Mucosa of stomach (tissue), 1 donor: Measurements from ENCODE around the gene SELL.
"Not testable (repeated sequence)": the region's sequence is repeated elsewhere in the genome, so short reads cannot be mapped to it uniquely, and the experiment has no call there.

Experiments
- H3K27me3 ChIP-seq: one replicate; pipeline ENCODE4 v1.7.0; 2013; ENCODE audit warnings: mild to moderate bottlenecking, low read length; ENCODE audit not compliant: control insufficient read depth, insufficient read depth
- H3K36me3 ChIP-seq: one replicate; pipeline ENCODE4 v1.7.0; 2013; ENCODE audit warnings: low read length; ENCODE audit not compliant: control insufficient read depth, insufficient read depth
- H3K4me1 ChIP-seq: one replicate; pipeline ENCODE4 v1.7.0; 2013; ENCODE audit warnings: mild to moderate bottlenecking, low read length; ENCODE audit not compliant: control insufficient read depth, insufficient read depth
- H3K4me3 ChIP-seq: one replicate; pipeline ENCODE4 v1.7.0; 2013; ENCODE audit warnings: low read length
- H3K9ac ChIP-seq: one replicate; pipeline ENCODE4 v1.7.0; 2013; ENCODE audit warnings: mild to moderate bottlenecking, low read length, moderate library complexity
- H3K9me3 ChIP-seq: one replicate; pipeline ENCODE4 v1.7.0; 2013; ENCODE audit warnings: mild to moderate bottlenecking, low read length, moderate library complexity; ENCODE audit not compliant: control insufficient read depth
- donor health status: Pancreatic carcinoma.

Gene SELL

DNA sequence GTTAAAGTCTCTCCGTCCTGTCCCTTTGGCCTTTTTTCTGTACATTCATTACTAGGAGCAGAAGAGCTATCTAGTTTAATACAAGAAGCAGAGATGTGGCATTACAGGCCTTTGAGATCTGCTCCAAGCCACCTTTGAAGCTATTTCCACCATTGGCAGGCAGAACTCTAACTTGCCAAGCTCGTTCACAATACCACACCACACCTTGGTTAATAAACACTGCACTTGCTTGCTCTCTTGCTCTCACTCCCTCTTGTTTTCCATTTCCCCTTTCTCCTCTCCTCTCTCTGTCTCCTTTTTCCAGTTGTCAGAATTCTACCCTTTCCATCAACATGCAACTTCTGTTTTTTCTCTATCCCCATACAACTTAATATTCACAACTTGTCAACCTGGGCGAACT, 15.4 kb upstream of the SELL start:
- no peak overlapping the region for H3K4me3 ChIP-seq
- no peaks in the 10 kb centered on the region for H3K9me3 ChIP-seq
- H3K9ac ChIP-seq: no peak overlapping the region
- no peaks in the 10 kb centered on the region for H3K36me3 ChIP-seq
- H3K27me3 ChIP-seq: no peaks in the 10 kb centered on the region
- H3K4me1 ChIP-seq: peaks cover 13% of the 10 kb centered on the region

DNA sequence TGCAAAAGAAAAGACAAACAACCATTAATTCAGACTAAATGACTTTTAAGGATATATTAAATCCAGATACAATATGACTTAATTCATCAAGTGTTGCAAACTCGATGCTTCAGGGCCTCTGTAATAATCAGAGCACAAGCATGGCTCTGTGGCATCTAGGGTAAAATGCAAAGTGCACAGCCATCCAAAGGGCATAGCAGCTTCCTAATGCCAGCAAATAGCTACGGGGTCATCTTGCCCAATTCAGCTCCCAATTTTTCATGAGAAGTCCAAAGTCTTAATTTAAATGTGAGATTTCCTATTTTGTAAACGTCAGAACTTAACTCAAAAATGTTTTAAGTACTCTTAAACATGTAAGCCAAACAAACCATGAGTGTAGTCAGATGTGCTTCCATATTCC, 14.5 kb upstream of the SELL start:
- H3K4me1 ChIP-seq: peaks cover 13% of the 10 kb centered on the region
- no peak overlapping the region for H3K4me3 ChIP-seq
- H3K9me3 ChIP-seq: no peaks in the 10 kb centered on the region
- H3K36me3 ChIP-seq: no peaks in the 10 kb centered on the region
- H3K27me3 ChIP-seq: no peaks in the 10 kb centered on the region
- no peak overlapping the region for H3K9ac ChIP-seq

DNA sequence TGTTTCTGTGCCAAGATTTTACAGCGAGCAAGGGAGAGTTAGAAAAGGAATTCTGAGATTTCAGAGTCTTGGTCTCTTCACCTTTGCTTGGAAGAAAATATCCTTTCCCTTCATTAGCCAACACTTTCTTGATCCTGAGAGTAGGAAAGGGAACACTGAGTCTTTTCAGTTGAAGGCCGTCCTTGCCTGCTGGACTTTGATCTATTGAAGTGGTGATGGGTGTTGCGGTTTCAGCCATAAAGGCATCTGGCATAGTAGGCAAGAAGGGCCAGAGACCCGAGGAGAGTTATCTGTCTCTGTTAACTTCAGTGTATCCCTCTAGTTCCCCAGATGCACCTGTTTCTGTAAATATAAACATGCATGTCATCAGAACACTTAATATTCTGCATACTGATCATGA, 12.7 kb upstream of the SELL start:
- H3K4me1 ChIP-seq: peaks cover 13% of the 10 kb centered on the region
- no peaks in the 10 kb centered on the region for H3K9me3 ChIP-seq
- no peaks in the 10 kb centered on the region for H3K36me3 ChIP-seq
- no peaks in the 10 kb centered on the region for H3K27me3 ChIP-seq
- no peak overlapping the region for H3K4me3 ChIP-seq
- H3K9ac ChIP-seq: no peak overlapping the region

DNA sequence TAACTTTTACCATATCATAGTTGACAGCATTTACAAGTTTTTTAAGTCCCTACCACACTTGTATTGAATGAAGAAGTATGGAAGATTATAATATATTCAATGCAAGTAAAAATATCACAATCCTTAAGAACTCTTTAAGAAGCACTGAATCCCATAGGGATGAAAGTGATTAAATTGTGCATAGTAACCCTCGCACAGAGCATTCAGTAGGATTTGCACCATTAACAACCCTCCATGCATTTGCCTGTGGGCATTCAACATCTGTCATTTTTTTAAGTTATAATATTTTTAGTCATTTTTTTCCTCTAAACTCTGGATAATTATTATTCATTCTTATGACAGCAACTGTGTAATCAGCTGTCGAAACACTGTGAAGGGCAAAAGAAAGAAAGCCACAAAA, 12.3 kb upstream of the SELL start:
- no peaks in the 10 kb centered on the region for H3K36me3 ChIP-seq
- no peak overlapping the region for H3K4me3 ChIP-seq
- H3K9ac ChIP-seq: no peak overlapping the region
- no peaks in the 10 kb centered on the region for H3K9me3 ChIP-seq
- peaks cover 13% of the 10 kb centered on the region for H3K4me1 ChIP-seq
- H3K27me3 ChIP-seq: no peaks in the 10 kb centered on the region

DNA sequence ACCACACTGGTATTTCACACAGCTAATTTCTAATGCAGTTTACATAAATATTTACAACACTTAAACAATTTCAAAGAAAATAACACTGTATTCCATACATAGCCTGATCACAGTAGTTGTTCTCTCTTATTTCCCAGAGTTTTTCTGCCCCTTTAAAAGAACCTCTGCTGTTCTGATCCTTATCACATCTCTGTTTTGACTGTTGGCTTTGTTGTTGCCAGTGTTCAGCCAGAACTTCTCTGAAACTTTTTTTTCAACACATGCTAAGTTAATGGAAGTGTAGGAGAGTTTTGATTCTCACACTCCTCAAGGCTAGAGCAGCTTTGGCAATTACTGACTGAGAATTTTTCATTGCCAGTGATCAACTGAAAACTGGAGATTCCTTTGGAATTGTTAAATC, 11.4 kb upstream of the SELL start:
- Histone ChIP-seq H3K9ac (no peak overlapping the region), H3K9me3 (no peaks in the 10 kb centered on the region), H3K27me3 (no peaks in the 10 kb centered on the region), H3K4me1 (peaks cover 13% of the 10 kb centered on the region), H3K4me3 (no peak overlapping the region), H3K36me3 (no peaks in the 10 kb centered on the region)

DNA sequence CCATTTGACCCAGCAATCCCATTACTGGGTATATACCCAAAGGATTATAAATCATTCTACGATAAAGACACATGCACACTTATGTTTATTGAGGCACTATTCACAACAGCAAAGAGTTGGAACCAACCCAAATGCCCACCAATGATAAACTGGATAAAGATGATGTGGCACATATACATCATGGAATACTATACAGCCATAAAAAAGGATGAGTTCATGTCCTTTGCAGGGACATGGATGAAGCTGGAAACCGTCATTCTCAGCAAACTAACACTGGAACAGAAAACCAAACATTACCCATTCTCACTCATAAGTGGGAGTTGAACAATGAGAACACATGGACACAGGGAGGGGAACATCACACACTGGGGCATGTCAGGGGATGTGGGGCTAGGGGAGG, 3.7 kb upstream of the SELL start:
- not testable (repeated sequence) for H3K36me3 ChIP-seq, H3K27me3 ChIP-seq, H3K9me3 ChIP-seq, H3K4me1 ChIP-seq, H3K9ac ChIP-seq, H3K4me3 ChIP-seq

DNA sequence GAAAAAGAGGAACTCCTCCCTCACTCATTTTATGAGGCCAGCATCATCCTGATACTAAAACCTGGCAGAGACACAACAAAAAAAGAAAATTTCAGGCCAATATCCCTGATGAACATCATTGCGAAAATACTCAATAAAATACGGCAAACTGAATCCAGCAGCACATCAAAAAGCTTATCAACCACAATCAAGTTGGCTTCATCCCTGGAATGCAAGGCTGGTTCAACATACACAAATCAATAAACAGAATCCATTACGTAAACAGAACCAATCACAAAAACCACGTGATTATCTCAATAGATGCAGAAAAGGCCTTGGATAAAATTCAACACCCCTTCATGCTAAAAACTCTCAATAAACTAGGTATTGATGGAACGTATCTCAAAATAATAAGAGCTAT, 1.7 kb upstream of the SELL start:
- not testable (repeated sequence) for H3K4me3 ChIP-seq, H3K4me1 ChIP-seq, H3K9ac ChIP-seq, H3K36me3 ChIP-seq, H3K27me3 ChIP-seq, H3K9me3 ChIP-seq

DNA sequence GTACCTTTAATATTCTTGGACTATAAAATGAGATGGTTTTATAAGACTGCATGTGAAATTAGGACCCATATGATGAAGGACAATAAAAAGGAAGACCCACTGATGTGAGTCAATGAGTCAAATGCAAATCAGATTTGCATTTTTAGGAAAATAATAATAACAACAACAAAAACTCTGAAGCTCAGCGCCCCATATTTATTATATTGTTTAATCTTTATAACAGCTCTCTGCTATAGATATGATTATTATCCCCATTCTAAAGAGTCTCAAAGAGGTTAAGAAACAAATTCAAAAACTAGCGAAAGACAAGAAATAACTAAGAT, 850 bp upstream of the SELL start:
- Histone ChIP-seq H3K9ac (no peak overlapping the region), H3K27me3 (no peaks in the 10 kb centered on the region), H3K36me3 (no peaks in the 10 kb centered on the region), H3K4me3 (no peak overlapping the region), H3K4me1 (peaks cover 7% of the 10 kb centered on the region), H3K9me3 (no peaks in the 10 kb centered on the region)

DNA sequence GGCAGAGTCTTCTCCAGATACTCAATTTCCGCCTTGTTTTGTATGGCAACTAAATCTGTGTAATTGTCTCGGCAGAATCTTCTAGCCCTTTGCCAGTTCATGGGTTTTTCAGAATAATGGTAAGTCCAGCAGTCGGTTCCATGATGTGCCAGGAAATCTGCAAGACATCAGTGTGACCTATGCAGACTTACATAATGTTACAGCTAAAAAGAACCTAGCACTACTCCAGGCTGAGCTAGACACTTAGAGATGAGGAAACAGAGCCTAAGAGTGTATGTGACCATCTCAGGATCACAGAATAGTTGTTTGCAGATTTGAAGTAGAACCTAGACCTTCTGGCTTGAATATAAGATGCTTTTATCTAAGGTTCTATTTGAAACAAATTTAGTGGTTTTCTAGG, 2.8 kb downstream of the SELL start:
- H3K27me3 ChIP-seq: no peaks in the 10 kb centered on the region
- H3K4me1 ChIP-seq: peaks cover 7% of the 10 kb centered on the region
- H3K4me3 ChIP-seq: no peak overlapping the region
- H3K36me3 ChIP-seq: no peaks in the 10 kb centered on the region
- H3K9me3 ChIP-seq: no peaks in the 10 kb centered on the region
- no peak overlapping the region for H3K9ac ChIP-seq

DNA sequence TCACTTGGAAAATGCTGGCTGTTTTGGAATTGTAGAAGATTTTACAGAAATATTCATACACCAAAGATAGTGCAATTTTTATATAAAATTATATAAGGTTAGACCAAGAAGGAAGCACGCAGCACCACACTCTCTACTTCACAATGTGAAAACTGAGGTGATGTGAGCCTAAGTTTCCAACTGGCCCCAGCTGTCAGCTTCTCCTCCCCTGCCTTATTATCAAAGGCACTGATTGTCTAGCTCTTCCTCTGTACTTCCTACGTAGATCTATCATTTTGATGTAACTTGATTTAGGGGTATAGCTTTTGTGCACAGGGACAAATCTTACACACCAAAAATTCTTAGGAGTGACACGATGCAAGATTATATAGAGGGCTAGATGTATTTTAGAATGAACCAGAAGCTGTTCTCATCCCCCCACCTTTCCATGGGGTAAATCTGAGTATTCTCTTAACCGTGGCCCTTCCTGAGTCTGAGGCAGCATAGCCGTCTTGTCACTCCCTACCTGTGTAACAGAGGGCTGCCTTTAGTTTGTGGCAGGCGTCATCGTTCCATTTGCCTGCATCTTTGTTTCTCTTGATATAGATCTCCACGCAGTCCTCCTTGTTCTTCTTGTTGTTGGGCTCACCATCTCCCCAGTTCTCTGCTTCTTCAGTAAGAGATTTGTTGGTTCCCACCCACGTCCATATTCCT, 3.4 kb downstream of the SELL start:
- H3K27me3 ChIP-seq: no peaks in the 10 kb centered on the region
- peaks cover 7% of the 10 kb centered on the region for H3K4me1 ChIP-seq
- no peak overlapping the region for H3K9ac ChIP-seq
- H3K4me3 ChIP-seq: no peak overlapping the region
- no peaks in the 10 kb centered on the region for H3K9me3 ChIP-seq
- H3K36me3 ChIP-seq: no peaks in the 10 kb centered on the region

DNA sequence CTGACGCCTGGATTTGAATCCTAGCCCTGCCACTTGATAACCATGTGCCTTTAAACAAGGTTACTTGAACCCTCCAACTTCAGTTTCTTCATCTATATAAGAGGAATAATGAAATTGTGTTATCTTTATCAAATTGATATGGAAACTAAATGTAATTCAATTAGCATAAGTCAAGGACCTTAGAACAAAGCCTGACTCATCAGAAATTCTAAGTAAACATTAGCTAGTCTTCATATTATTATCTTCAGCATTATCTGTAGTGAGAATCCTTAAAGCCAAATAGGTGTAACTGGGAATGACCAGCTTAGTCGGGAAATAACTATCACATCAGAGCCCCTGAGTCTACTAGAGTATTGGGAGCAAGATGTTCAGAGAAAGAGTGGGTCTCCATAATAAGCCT, 6.6 kb downstream of the SELL start:
- H3K9ac ChIP-seq: no peak overlapping the region
- H3K36me3 ChIP-seq: no peaks in the 10 kb centered on the region
- H3K9me3 ChIP-seq: no peaks in the 10 kb centered on the region
- no peaks in the 10 kb centered on the region for H3K4me1 ChIP-seq
- H3K4me3 ChIP-seq: no peak overlapping the region
- H3K27me3 ChIP-seq: no peaks in the 10 kb centered on the region

DNA sequence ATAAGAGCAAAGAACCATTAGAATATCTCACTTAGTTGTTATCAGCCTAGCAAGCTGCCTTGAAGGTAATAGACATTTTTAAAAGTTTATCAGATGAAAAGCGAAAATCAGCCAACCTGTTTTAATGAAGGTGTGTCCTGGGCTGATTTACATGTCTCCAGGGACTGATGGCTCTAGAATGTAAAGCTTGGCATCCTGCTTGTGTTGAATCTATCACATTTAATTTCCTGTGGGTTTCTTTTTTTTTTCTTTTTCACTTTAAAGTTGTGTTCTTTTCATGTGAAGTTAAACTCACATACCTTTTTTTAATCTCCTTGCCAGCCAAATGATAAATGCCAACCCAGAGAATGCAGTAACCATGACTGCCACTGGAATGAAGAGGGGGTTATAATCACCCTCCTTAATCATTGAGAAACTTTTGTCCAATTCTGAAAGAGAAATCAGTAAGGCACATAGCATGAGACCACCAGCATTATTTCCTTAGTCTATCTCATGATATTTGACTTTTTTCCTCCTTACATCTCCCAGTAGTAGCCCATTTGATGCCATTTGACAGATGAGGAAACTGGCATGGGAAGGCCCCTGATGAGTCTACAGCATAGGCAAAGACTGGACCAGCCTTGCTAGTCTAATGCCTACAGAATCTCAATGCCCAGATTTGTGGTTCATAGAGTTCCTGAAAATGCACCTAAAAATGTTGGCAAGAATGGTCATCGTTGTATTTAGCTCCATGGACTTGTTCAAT, 10.0 kb downstream of the SELL start:
- Histone ChIP-seq H3K9me3 (no peaks in the 10 kb centered on the region), H3K36me3 (no peaks in the 10 kb centered on the region), H3K9ac (no peak overlapping the region), H3K4me3 (no peak overlapping the region), H3K27me3 (no peaks in the 10 kb centered on the region), H3K4me1 (no peaks in the 10 kb centered on the region)

DNA sequence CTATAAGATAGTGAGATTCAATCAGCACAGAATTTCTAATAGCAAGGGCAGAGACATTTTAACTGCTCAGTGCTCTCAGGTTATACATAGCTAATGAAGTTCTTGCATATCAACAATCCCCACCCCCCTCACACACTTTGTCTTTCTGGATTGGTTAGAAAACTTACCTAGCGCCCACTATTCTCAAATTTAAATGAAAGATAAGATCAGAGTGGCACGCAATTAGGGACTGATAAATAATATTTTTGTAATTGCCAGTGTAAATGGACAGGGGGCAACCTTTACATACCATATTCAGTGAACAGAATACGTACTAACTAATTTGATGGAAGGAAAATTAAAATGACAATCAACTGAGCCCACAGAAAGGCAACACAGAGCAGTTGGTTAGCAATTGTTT, 11.7 kb downstream of the SELL start:
- H3K4me1 ChIP-seq: no peaks in the 10 kb centered on the region
- H3K9ac ChIP-seq: no peak overlapping the region
- no peaks in the 10 kb centered on the region for H3K9me3 ChIP-seq
- no peak overlapping the region for H3K4me3 ChIP-seq
- H3K36me3 ChIP-seq: no peaks in the 10 kb centered on the region
- H3K27me3 ChIP-seq: no peaks in the 10 kb centered on the region
